ENCODE results near the gene WRAP53.

DNA sequence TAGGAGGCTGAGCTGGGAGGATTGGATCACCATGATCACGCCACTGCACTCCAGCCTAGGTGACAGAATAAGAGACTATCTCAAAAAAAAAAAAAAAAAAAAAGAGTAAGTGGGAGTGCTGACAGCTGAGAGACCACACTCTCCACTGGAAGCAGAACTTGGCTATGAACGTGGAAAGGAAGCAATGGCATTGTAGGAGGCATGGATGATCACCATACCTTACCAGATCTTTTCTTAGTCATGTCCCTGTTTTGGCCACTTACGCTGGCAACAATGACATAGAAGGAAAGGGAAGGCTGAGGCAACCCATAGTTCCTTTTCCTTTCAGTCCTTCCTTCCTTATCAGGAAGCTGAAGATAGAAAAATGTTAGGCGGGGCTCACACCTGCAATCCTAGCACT is 41.3 kb upstream of the WRAP53 start:
- TF ChIP-seq, protein P1, sequence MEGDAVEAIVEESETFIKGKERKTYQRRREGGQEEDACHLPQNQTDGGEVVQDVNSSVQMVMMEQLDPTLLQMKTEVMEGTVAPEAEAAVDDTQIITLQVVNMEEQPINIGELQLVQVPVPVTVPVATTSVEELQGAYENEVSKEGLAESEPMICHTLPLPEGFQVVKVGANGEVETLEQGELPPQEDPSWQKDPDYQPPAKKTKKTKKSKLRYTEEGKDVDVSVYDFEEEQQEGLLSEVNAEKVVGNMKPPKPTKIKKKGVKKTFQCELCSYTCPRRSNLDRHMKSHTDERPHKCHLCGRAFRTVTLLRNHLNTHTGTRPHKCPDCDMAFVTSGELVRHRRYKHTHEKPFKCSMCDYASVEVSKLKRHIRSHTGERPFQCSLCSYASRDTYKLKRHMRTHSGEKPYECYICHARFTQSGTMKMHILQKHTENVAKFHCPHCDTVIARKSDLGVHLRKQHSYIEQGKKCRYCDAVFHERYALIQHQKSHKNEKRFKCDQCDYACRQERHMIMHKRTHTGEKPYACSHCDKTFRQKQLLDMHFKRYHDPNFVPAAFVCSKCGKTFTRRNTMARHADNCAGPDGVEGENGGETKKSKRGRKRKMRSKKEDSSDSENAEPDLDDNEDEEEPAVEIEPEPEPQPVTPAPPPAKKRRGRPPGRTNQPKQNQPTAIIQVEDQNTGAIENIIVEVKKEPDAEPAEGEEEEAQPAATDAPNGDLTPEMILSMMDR (IDR thresholded peaks at IDR 0.05) = no peak
- TF ChIP-seq POLR2A (IDR thresholded peaks at IDR 0.05) = no peak
